Measurements from ENCODE around the gene MAMDC4.
"Not testable (repeated sequence)": the region's sequence is repeated elsewhere in the genome, so short reads cannot be mapped to it uniquely, and the experiment has no call there.

The MAMDC4 gene

GRCh38 chr9:136839229-136840139 is 12.7 kb upstream of the MAMDC4 start:
- no peak for DNase-seq

GRCh38 chr9:136840140-136840876 is 11.8 kb upstream of the MAMDC4 start:
- peak; percentile 24 for DNase-seq

DNA sequence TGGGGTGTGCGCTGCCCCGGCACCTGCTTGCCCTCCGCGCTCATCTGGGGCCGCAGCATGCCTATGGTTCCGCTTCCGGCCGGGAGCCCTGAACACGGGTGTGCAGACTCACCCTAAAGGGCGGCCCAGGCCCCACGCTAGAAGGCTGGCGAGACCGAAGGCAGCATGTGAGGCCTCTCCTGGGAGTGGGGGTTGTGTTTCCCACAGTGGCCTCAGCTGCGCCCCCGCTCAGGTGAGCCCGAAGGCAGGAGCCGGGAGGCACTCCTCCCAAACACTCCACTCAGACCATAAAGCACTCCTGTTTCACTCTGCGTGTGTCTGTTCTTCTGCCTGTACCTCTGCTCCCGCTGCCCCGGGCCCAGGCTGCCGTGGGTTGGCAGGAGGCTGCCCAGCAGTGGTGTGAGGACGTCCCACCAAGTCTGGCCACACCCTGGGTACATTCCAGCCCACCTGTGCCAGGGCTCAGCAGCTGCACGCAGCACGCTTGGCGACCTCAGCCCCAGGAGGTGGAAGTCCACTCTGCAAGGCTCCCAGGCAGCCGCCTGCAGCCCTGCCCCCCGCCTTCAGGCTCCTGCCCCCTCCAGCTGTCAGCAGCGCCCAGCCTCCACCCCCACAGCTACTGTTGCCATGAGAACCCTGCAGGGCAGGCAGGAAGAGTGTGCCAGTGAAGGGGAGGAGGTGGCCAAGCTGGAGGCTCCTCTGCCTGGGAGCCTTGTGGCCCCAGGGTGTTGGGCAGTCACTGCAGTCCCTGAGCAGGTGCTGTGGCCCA is 11.1 kb upstream of the MAMDC4 start:
- DNase-seq: peak; percentile 82

DNA sequence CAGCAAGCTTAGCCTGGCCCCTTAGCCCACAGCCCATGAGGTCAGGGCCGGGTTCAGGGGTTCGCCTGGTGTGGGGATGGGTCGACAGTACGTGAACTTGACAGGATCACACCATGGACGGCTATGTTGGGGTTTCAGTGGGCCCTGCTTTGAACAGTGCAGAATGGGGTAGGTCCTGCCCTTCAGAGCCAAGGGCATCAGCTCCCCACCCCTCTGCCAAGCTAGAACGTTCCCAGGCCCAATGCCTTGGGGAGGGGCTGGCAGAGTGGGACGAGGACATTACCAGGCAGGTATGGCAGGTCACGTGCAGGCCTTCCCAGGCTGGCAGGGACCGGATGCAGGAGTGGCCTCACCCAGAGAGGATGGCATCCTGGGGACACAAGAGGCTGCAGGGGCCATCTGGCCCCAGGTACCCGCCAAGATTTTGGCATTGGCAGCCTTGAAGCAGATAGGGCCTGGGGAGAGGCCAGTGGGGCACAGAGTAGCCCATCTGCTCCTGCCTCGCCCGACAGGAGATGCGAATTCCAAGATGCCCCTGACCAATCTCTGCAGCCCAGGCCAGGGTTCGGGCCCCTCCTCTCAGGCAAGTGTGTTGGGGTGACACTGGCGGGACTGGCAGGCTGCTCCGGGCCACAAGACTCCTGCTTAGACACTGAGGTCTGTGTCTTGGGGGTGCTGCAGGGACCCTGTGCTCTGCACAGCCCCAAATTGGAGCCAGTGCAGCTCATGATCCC is 10.3 kb upstream of the MAMDC4 start:
- peak; percentile 48 for DNase-seq

GRCh38 chr9:136842380-136842948 is 9.7 kb upstream of the MAMDC4 start, which contains the start of gene AJM1:
TSS of gene AJM1 (plus strand) at chr9:136842478. CDS start at chr9:136844415, 1,937 bp downstream.
- peak; percentile 30 for DNase-seq

- DNase-seq: not testable (repeated sequence)
Observed at GRCh38 chr9:136843159-136843800, 8.9 kb upstream of the MAMDC4 start.

- not testable (repeated sequence) for DNase-seq
Observed at GRCh38 chr9:136843801-136844740, 8.1 kb upstream of the MAMDC4 start.

DNA sequence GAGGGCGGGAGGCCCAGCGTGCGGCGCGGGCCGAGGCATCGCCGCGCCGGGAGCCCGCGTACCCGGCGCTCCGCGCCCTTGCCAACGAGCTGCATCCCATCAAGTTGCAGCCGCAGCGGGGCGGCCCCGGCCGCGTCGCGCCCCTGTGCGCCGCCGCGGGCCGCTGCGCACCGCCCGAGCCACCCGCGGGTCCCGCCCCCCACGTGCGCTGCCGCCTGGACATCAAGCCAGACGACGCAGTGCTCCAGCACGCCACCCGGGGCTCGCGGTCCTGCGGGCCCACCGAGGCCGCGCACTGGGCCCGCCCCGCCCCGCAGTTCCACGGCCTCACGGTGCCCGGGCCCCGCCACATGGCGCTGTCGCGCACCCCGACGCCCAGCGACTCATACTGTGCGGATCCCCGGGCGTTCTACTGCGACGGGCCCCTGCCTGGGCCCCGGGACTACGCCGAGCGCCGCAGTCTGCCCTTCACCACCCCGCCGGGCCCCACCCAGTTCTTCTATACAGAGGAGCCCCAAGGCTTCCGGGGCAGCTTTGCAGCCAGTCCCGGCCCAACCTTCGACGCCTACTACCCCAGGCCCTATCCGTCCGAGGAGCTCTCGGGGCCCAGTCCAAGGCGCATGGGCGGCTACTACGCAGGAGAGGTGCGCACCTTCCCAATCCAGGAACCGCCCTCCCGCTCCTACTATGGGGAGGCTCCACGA is 7.2 kb upstream of the MAMDC4 start:
- no peak for DNase-seq

DNA sequence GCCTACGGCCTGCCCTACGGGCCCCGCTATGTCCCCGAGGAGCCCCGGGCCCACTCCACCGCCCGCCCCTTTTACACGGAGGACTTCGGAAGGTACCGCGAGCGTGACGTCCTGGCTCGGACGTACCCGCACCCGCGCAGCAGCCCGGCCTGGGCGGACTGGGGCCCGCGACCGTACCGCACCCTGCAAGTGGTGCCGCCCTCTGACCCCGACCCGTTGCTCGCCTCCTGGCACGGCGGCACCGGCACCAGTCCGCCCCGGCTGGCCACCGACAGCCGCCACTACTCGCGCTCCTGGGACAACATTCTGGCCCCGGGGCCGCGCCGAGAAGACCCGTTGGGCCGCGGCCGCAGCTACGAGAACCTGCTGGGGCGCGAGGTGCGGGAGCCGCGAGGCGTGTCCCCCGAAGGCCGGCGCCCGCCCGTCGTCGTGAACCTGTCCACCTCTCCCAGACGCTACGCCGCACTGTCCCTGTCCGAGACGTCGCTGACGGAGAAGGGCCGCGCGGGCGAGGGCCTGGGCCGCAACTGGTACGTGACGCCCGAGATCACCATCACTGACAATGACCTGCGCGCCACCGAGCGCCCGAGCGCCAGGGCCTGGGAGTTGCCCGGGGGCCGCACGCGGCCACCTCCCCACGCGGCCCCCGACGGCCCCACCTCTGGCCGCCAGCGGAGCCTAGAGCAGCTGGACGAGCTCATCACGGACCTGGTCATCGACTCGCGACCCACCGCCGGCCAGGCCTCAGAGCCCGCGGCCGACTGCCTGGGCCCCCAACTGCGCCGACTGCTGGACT is 6.5 kb upstream of the MAMDC4 start:
- DNase-seq: no peak

- no peak for DNase-seq
Observed at GRCh38 chr9:136846376-136847087, 5.6 kb upstream of the MAMDC4 start.

- DNase-seq: no peak
Observed at GRCh38 chr9:136847088-136847825, 4.9 kb upstream of the MAMDC4 start.

- peak; percentile 83 for DNase-seq
Observed at GRCh38 chr9:136847826-136848392, 4.2 kb upstream of the MAMDC4 start.

- DNase-seq: peak; percentile 75
Observed at GRCh38 chr9:136848393-136849037, 3.6 kb upstream of the MAMDC4 start.

- DNase-seq: peak; percentile 96
Observed at GRCh38 chr9:136849038-136849959, 2.8 kb upstream of the MAMDC4 start, which contains the start of gene PHPT1. TSS of gene PHPT1 (plus strand) at chr9:136849409. CDS start at chr9:136849431, 22 bp downstream.
